Measurements from ENCODE around the gene CST9. TPM values are rescaled to one million over a fixed set of nuclear protein-coding genes. Genes with fewer than 3 reads are reported as not detected.

The CST9 gene
- total RNA-seq, 2 experiments from 2014 or later, result not detected

DNA sequence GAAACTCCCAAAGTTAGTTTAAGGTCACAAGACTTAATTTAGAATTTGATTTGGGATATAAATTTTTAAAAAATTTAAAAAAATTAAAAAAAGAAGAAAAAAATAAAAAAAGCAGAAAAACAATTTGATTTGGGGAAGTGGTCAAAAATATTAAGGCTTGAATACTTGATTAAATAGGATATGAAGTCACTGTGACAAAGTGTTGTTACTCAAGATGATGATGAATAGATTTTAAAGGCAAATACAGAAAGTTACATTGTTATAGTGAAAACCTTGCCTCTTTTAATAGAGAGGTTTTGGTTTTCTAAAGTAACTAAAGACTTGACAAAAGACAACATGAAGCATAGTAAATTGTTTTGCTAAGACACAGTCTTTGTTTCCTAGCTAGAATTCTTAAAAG is 7.2 kb downstream of the CST9 start:
- H3K27ac Mint-ChIP-seq, result no peak overlapping the region
- Histone ChIP-seq H3K27me3 (ENCODE audit: control insufficient read depth in 1 of 2, insufficient read depth in 2 of 2, low read length in 2 of 2) (no peaks in the 10 kb centered on the region), H3K36me3 (ENCODE audit: insufficient read depth, low read length) (no peaks in the 10 kb centered on the region), H3K27ac (ENCODE audit: low read depth in 1 of 2, low read length in 2 of 2) (no peak overlapping the region), H3K4me1 (ENCODE audit: insufficient read depth, low read length) (no peaks in the 10 kb centered on the region), H3K9me3 (ENCODE audit: control insufficient read depth in 1 of 2, insufficient read depth in 1 of 2, low read length in 2 of 2) (no peaks in the 10 kb centered on the region), H3K4me3 (ENCODE audit: low read length) (no peak overlapping the region)
- CTCF ChIA-PET, result no interaction called here
- H3K4me3 Mint-ChIP-seq, result no peak overlapping the region
- DNase-seq (no peak), ATAC-seq (ENCODE audit: poor library complexity) (no peak)
- H3K9me3 Mint-ChIP-seq, result no peaks in the 10 kb centered on the region
- TF ChIP-seq, protein P1, sequence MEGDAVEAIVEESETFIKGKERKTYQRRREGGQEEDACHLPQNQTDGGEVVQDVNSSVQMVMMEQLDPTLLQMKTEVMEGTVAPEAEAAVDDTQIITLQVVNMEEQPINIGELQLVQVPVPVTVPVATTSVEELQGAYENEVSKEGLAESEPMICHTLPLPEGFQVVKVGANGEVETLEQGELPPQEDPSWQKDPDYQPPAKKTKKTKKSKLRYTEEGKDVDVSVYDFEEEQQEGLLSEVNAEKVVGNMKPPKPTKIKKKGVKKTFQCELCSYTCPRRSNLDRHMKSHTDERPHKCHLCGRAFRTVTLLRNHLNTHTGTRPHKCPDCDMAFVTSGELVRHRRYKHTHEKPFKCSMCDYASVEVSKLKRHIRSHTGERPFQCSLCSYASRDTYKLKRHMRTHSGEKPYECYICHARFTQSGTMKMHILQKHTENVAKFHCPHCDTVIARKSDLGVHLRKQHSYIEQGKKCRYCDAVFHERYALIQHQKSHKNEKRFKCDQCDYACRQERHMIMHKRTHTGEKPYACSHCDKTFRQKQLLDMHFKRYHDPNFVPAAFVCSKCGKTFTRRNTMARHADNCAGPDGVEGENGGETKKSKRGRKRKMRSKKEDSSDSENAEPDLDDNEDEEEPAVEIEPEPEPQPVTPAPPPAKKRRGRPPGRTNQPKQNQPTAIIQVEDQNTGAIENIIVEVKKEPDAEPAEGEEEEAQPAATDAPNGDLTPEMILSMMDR (IDR thresholded peaks at IDR 0.05), result no peak
- intact Hi-C loops (cut with DNase I, micrococcal nuclease), result no loop called here
- no peaks in the 10 kb centered on the region for H3K36me3 Mint-ChIP-seq (ENCODE audit: low read depth)
- POLR2A ChIA-PET, result no interaction called here
- no peaks in the 10 kb centered on the region for H3K4me1 Mint-ChIP-seq (ENCODE audit: low read depth)
- peaks cover 5% of the 10 kb centered on the region for H3K27me3 Mint-ChIP-seq

DNA sequence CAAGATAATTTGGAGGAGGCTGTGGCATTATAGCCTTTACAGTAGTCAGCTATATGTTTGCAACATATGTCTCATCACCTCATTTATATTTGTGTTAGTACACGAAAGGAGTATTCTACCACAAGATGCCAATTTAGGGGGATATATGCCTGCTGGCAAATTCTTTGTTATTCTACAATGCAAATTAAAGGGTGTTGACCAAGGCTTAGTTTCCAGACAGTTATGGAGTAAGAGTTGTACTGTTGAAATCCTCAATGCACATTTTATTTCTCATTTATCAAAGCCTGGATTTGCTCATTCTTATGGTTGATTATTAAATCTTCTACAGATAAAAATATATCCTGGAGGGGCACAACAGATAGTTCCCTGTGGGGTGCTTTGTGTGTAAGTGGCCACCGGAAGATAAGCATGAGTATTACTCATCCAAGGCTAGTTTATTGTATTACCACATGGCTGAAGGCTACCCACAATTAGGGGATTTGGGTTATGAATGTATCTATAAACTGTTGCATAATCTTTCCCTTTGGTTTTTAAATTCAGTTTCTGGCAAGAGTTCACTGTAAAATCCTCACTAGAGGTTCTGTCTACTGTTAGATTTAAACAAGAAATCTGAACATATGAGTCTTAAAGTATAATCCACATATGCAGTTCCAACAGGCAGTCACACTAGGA is 9.0 kb downstream of the CST9 start:
- H3K36me3 Mint-ChIP-seq (ENCODE audit: low read depth), result no peaks in the 10 kb centered on the region
- no peak for DNase-seq
- H3K4me3 Mint-ChIP-seq, result no peak overlapping the region
- ChIA-PET POLR2A (no interaction called here), CTCF (no interaction called here)
- intact Hi-C loops (cut with DNase I, micrococcal nuclease), result no loop called here
- ATAC-seq (ENCODE audit: poor library complexity), result no peak
- no peak overlapping the region for H3K27ac ChIP-seq (ENCODE audit: low read depth in 1 of 2, low read length in 2 of 2)
- H3K4me1 ChIP-seq (ENCODE audit: insufficient read depth, low read length), result no peaks in the 10 kb centered on the region
- no peak overlapping the region for H3K4me3 ChIP-seq (ENCODE audit: low read length)
- H3K9me3 Mint-ChIP-seq, result no peaks in the 10 kb centered on the region
- no peak overlapping the region for H3K27ac Mint-ChIP-seq
- H3K4me1 Mint-ChIP-seq (ENCODE audit: low read depth), result no peaks in the 10 kb centered on the region
- H3K27me3 ChIP-seq (ENCODE audit: control insufficient read depth in 1 of 2, insufficient read depth in 2 of 2, low read length in 2 of 2), result no peaks in the 10 kb centered on the region
- H3K27me3 Mint-ChIP-seq, result no peaks in the 10 kb centered on the region
- no peaks in the 10 kb centered on the region for H3K9me3 ChIP-seq (ENCODE audit: control insufficient read depth in 1 of 2, insufficient read depth in 1 of 2, low read length in 2 of 2)
- no peaks in the 10 kb centered on the region for H3K36me3 ChIP-seq (ENCODE audit: insufficient read depth, low read length)
- TF ChIP-seq, protein P1 (IDR thresholded peaks at IDR 0.05), result no peak

DNA sequence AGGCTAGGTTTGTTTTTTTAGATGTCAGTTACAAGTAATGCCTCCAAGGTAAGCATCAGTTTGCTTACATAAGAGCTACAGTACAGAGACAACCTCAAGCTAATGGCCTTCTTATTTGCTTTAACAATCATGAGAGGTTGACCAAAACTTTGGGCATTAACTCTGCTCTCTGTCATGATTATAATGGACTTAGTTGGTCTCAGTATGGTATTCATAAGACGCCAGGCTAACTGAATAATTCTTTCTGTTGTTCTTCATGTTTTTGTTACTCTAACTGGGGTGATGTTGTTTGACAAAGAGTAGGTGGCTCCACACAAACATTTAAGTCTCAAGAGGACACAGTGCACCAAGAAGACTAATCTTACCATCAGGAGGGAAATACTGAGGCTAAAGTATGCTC is 9.8 kb downstream of the CST9 start:
- TF ChIP-seq, protein P1 (IDR thresholded peaks at IDR 0.05), result no peak
- no peaks in the 10 kb centered on the region for H3K9me3 ChIP-seq (ENCODE audit: control insufficient read depth in 1 of 2, insufficient read depth in 1 of 2, low read length in 2 of 2)
- Mint-ChIP-seq H3K36me3 (ENCODE audit: low read depth) (no peaks in the 10 kb centered on the region), H3K27me3 (no peaks in the 10 kb centered on the region), H3K9me3 (no peaks in the 10 kb centered on the region), H3K27ac (no peak overlapping the region), H3K4me3 (no peak overlapping the region), H3K4me1 (ENCODE audit: low read depth) (no peaks in the 10 kb centered on the region)
- intact Hi-C loops (cut with DNase I, micrococcal nuclease), result no loop called here
- ChIA-PET CTCF (no interaction called here), POLR2A (no interaction called here)
- no peaks in the 10 kb centered on the region for H3K4me1 ChIP-seq (ENCODE audit: insufficient read depth, low read length)
- no peak overlapping the region for H3K27ac ChIP-seq (ENCODE audit: low read depth in 1 of 2, low read length in 2 of 2)
- ATAC-seq (ENCODE audit: poor library complexity), result no peak
- no peaks in the 10 kb centered on the region for H3K36me3 ChIP-seq (ENCODE audit: insufficient read depth, low read length)
- H3K27me3 ChIP-seq (ENCODE audit: control insufficient read depth in 1 of 2, insufficient read depth in 2 of 2, low read length in 2 of 2), result no peaks in the 10 kb centered on the region
- no peak for DNase-seq
- H3K4me3 ChIP-seq (ENCODE audit: low read length), result no peak overlapping the region

Measured in CD4-positive, alpha-beta T cell (primary cell).